Breast epithelium (tissue), 4 donors: ENCODE results near the gene FNIP2. TPM values are rescaled to one million over a fixed set of nuclear protein-coding genes. Genes with fewer than 3 reads are reported as not detected.

Source experiments
- DNase-seq, 2 donors: peaks; one replicate each; pipeline ENCODE4 v3.0.0-alpha.2; 2019; ENCODE audit warnings: low spot score in 2 of 2
- H3K27ac ChIP-seq, 2 donors: fragments of 200-600 bp; sonication (generic) in 1 of 2; one replicate each; pipeline ENCODE4 v1.5.1; 2016 to 2019; ENCODE audit warnings: mild to moderate bottlenecking in 1 of 2
- H3K27me3 ChIP-seq, 2 donors: fragments of 200-600 bp; sonication (generic) in 1 of 2; one replicate each; pipeline versions ENCODE4 v1.5.1 to v1.6.0; 2017 to 2019; ENCODE audit warnings: control low read depth in 1 of 2, mild to moderate bottlenecking in 1 of 2
- H3K36me3 ChIP-seq: fragments of 200-600 bp; one replicate; pipeline ENCODE4 v1.5.1; 2019
- H3K4me1 ChIP-seq, 2 donors: fragments of 200-600 bp; sonication (generic); one replicate each; pipeline ENCODE4 v1.5.1; 2016 to 2019; ENCODE audit warnings: control low read depth in 1 of 2
- H3K4me3 ChIP-seq, 3 donors: fragments of 200-600 bp; sonication (generic); 1 replicate in 2 of 3; 2 replicates in 1 of 3; pipeline ENCODE4 v1.5.1; 2016 to 2019; ENCODE audit warnings: mild to moderate bottlenecking in 3 of 3, moderate library complexity in 2 of 3
- H3K9me3 ChIP-seq, 2 donors: fragments of 200-600 bp; sonication (generic) in 1 of 2; one replicate each; pipeline ENCODE4 v1.5.1; 2016 to 2019; ENCODE audit warnings: control low read depth in 1 of 2
- POLR2A ChIP-seq: fragments of 450-650 bp; IDR thresholded peaks from one replicate; pipeline ENCODE4 v1.6.1; 2016; ENCODE audit warnings: antibody characterized with exemption, mild to moderate bottlenecking, moderate library complexity
- POLR2AphosphoS5 ChIP-seq, 3 donors: sonication (generic); formaldehyde crosslinking; IDR thresholded peaks; one replicate each; pipeline ENCODE4 v1.6.1; 2017; ENCODE audit warnings: antibody characterized with exemption in 3 of 3
- intact Hi-C: fragments of 100-400 bp; cut with DNase I; formaldehyde crosslinking; loops from one replicate; pipeline ENCODE4 v1.15.1; 2023; ENCODE audit warnings: low total_unique reads
- total RNA-seq, 3 donors: library from RNA; depleted of rRNA; stranded (reverse); fragments of >200 nt; gene quantifications; one replicate each; pipeline ENCODE4 v1.1.0, GENCODE V29; 2016
- TF ChIP-seq, protein P1 (sequence below), 3 donors: fragments of 450-650 bp; IDR thresholded peaks; one replicate each; pipeline ENCODE4 v1.5.1; 2016 to 2017; ENCODE audit warnings: antibody characterized with exemption in 3 of 3, mild to moderate bottlenecking in 3 of 3, moderate library complexity in 3 of 3

Gene FNIP2
- total RNA-seq, 3 donors from 2014 or later: 40.3 to 70.4 (median 55.2) TPM

DNA sequence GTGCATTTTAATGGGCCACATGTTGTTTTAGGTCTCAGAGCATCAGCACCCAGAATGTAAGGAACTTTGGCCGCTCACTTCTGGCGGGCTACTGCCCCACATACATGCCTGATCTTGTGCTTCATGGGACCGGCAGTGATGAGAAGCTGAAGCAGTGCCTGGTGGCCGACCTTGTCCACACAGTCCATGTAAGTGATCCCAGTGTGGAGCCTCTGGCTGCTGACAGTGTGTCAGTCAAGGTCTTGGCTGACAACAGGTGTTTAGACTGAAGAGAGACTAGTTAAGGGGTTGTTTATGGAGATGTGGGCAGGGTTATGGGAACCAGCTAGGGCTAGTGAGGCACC, 101.4 kb downstream of the FNIP2 start:
- intact Hi-C loops: no loop called here
- Histone ChIP-seq H3K27me3 (no peaks in the 10 kb centered on the region), H3K4me3 (no peak overlapping the region), H3K36me3 (no peaks in the 10 kb centered on the region), H3K4me1 (no peaks in the 10 kb centered on the region), H3K27ac (peak overlapping the region; percentile 60 to 66), H3K9me3 (no peaks in the 10 kb centered on the region)
- no peak for DNase-seq
- TF ChIP-seq, protein P1, sequence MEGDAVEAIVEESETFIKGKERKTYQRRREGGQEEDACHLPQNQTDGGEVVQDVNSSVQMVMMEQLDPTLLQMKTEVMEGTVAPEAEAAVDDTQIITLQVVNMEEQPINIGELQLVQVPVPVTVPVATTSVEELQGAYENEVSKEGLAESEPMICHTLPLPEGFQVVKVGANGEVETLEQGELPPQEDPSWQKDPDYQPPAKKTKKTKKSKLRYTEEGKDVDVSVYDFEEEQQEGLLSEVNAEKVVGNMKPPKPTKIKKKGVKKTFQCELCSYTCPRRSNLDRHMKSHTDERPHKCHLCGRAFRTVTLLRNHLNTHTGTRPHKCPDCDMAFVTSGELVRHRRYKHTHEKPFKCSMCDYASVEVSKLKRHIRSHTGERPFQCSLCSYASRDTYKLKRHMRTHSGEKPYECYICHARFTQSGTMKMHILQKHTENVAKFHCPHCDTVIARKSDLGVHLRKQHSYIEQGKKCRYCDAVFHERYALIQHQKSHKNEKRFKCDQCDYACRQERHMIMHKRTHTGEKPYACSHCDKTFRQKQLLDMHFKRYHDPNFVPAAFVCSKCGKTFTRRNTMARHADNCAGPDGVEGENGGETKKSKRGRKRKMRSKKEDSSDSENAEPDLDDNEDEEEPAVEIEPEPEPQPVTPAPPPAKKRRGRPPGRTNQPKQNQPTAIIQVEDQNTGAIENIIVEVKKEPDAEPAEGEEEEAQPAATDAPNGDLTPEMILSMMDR (IDR thresholded peaks at IDR 0.05): no peak
- TF ChIP-seq POLR2A (no peak), POLR2AphosphoS5 (IDR thresholded peaks at IDR 0.05) (no peak)

DNA sequence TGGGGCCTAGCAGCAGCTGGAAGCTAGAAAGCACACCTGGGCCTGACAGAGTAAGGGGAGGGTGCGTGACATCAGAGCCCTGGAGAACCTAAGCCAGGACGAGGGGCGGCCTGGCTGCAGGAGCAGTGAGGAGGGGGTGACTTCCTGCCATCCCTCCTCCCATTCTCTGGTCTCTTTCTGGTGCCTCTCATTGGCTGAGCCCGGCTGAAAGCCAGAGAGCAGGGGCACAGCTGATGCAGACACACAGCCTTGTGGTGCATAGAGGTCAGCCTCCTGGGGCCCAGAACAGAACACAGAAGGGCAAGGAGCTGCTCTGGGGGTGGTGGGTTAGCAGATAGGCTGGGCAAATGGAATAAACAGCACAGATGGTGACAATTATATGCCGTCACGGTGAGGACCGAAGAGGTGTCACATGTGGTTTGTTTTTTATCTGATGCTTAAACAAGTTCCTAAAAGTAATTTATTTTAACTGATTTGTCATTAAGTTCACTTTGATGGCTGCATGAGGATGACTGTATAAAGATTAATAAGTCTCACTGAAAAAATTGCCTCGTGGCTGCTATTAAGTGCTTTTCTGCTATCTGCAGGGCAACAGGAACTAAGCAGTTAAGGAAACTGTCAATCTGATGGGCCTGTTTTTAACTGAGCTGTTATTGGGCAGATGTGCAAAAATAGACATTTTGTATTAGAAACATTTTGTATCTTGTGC, 102.0 kb downstream of the FNIP2 start:
- Histone ChIP-seq H3K9me3 (no peaks in the 10 kb centered on the region), H3K27ac (peak overlapping the region; percentile 60 to 66), H3K27me3 (no peaks in the 10 kb centered on the region), H3K4me1 (no peaks in the 10 kb centered on the region), H3K4me3 (no peak overlapping the region), H3K36me3 (no peaks in the 10 kb centered on the region)
- no peak for DNase-seq
- intact Hi-C loops: no loop called here
- TF ChIP-seq, protein P1 (IDR thresholded peaks at IDR 0.05): no peak
- TF ChIP-seq POLR2AphosphoS5 (IDR thresholded peaks at IDR 0.05) (no peak), POLR2A (no peak)

DNA sequence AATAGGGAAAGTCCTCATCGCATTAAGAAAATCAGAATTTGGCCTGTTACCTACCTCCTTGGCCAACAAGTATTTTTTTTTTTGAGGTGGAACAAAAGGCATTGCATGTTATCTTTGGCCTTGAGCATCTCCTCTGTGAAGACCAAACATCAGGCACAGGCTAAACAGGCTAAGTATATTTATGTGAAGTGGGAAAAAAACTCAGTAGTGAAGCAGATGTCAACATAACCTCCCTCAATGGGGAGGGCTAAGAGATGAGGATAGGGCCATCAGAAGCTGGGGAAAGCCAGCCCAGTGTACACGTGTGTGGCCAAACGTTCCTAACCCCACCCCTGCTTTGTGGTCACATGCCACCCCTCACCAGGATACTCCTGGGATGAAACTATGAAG, 102.5 kb downstream of the FNIP2 start:
- H3K9me3 ChIP-seq: no peaks in the 10 kb centered on the region
- no peak for DNase-seq
- no peaks in the 10 kb centered on the region for H3K36me3 ChIP-seq
- TF ChIP-seq POLR2AphosphoS5 (IDR thresholded peaks at IDR 0.05): no peak
- no peak for TF ChIP-seq POLR2A
- TF ChIP-seq, protein P1 (IDR thresholded peaks at IDR 0.05): no peak
- H3K4me1 ChIP-seq: no peaks in the 10 kb centered on the region
- H3K27me3 ChIP-seq: no peaks in the 10 kb centered on the region
- no peak overlapping the region for H3K4me3 ChIP-seq
- no peak overlapping the region for H3K27ac ChIP-seq
- intact Hi-C loops: no loop called here

DNA sequence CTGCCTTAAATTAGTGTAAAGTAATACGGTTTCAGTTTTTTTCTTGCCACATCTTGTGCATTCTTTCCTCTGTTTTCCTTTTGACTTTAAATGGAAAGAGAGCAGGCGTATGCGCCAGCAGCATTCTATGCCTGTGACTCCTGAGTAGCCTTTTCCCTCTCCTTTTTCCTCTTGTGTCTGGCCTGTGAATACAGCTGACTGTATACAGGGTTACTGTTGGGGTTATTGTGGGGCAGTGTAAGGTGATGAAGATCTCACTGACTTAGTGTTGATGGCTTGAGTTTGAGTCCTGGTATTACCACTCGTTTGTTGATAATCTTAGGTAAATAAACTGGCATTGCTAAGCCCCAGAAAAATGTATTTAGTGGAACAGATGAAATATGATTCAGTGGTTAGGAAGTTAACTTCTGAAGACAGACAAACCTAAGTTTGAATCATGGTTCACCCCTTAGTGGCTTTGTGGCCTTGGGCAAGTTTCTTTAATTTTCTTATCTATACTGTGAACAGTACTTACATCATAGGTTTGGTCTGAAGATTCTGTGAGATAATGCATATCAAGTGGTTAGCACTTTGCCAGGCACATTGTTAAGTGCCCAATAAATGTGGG, 105.1 kb downstream of the FNIP2 start:
- intact Hi-C loops: no loop called here
- Histone ChIP-seq H3K9me3 (no peaks in the 10 kb centered on the region), H3K27me3 (no peaks in the 10 kb centered on the region), H3K27ac (no peak overlapping the region), H3K36me3 (no peaks in the 10 kb centered on the region), H3K4me1 (no peaks in the 10 kb centered on the region), H3K4me3 (no peak overlapping the region)
- DNase-seq: no peak
- TF ChIP-seq POLR2AphosphoS5 (IDR thresholded peaks at IDR 0.05) (no peak), POLR2A (no peak)
- TF ChIP-seq, protein P1 (IDR thresholded peaks at IDR 0.05): no peak

DNA sequence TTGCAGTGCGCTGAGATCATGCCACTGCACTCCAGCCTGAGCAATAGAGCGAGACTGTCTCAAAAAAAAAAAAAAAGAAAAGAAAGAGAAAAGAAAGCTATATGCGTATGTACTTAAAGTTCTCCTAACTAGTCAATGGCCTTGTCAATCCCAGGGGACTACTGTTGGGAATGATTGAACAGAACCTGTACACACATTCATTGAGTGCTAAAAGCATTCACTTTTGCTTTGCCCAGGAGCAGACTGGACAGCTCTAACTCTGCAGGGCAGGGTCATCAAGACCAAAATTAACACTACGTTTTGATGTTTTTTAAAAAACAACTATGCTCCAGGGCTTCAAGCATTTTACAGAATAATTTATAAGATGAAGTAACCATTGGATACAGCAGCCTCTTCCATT, 106.2 kb downstream of the FNIP2 start:
- intact Hi-C loops: no loop called here
- H3K4me3 ChIP-seq: no peak overlapping the region
- H3K27ac ChIP-seq: no peak overlapping the region
- H3K36me3 ChIP-seq: no peaks in the 10 kb centered on the region
- H3K9me3 ChIP-seq: no peaks in the 10 kb centered on the region
- TF ChIP-seq, protein P1 (IDR thresholded peaks at IDR 0.05): no peak
- no peak for TF ChIP-seq POLR2A
- TF ChIP-seq POLR2AphosphoS5 (IDR thresholded peaks at IDR 0.05): no peak
- no peaks in the 10 kb centered on the region for H3K4me1 ChIP-seq
- no peak for DNase-seq
- H3K27me3 ChIP-seq: no peaks in the 10 kb centered on the region
